EH (cell line): ENCODE measurements around the gene LSMEM2.
A peak's percentile ranks its signal among the peaks of the same experiment; 100 is the strongest.
"Not testable (repeated sequence)": the region's sequence is repeated elsewhere in the genome, so short reads cannot be mapped to it uniquely, and the experiment has no call there.

Experiments
- DNase-seq: peaks from one replicate; pipeline ENCODE4 v3.0.0-alpha.2; 2015; ENCODE audit warnings: low read depth

The LSMEM2 gene

GRCh38 chr3:50278123-50278879, 586 bp upstream of the LSMEM2 start:
- no peak for DNase-seq

- no peak for DNase-seq
Measured at GRCh38 chr3:50279255-50280016, 549 bp downstream of the LSMEM2 start.

GRCh38 chr3:50284121-50284520, 5.2 kb downstream of the LSMEM2 start:
- not testable (repeated sequence) for DNase-seq

DNA sequence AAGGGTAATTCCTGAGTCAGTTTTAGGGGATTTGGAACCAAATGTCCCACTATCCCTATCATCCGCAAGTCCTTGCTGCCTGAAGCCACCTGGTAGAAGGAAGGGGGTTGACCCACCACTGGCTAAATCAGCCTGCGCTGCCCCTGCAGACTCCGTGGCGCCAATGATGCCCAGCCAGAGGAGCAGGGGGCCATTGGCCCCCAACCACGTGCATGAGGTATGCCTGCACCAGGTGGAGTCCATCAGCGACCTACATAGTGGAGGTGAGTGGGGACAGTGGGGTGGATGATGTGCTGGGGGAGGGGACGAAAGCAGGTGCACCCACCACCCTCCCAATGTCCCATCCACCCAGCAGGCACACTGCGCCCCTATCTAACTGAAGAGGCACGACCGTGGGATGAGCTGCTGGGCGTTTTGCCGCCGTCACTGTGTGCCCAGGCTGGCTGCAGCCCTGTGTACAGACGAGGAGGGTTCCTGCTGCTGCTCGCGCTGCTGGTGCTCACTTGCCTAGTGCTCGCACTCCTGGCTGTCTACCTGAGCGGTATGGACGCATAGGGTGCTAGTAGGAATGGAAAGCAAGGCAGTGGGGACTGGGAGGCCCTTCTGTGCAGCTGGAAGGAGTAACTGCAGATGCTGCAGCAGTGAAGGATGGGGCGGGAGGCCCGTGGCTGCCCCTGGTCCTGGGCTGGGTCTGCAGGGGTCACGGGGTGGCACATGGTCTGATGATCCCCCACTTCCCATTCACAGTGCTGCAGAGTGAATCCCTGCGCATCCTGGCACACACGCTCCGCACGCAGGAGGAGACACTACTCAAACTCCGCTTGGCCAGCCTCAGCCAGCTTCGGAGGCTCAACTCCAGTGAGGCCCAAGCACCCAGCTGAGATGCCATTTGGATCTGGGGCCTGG, 7.7 kb downstream of the LSMEM2 start:
- DNase-seq: no peak

- no peak for DNase-seq
Measured at GRCh38 chr3:50287262-50287661, 8.4 kb downstream of the LSMEM2 start.

DNA sequence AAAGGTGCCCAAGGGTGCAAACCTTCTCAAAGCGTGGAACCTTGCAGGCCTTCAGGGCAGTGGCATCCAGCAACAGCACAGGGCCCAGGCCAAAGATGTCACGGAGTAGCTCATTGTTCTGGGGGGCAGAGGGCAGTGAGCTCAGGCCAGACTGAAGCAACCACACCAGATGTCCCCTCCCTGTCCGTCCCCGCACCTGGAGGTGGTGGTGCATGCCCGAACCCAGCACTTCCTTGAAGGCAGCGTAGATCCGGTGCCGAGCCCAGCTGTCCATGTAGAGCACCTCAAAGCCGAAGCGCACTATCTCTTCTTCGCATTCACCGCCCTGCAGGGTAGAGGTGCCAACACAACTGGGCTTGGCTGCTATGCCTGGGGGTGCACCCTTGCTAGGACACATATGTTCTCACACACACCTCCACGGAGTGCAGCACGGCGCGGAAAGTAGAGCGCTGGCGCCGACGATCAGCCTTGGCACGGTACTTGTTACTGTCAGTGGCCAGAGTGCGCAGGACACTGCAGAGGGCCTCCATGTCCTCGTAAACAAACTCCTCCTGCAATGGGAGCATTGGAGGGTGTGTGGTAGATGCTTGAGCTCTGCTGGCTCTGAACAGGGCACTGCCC, 9.6 kb downstream of the LSMEM2 start:
- no peak for DNase-seq

- no peak for DNase-seq
Measured at GRCh38 chr3:50289130-50289529, 10.2 kb downstream of the LSMEM2 start.

GRCh38 chr3:50290161-50290641, 11.3 kb downstream of the LSMEM2 start:
- no peak for DNase-seq

- DNase-seq: peak; percentile 98
Measured at GRCh38 chr3:50292159-50293078, 13.5 kb downstream of the LSMEM2 start, which contains the start of gene IFRD2. TSS of gene IFRD2 (minus strand) at chr3:50292429. CDS start at chr3:50292274, 155 bp downstream.

DNA sequence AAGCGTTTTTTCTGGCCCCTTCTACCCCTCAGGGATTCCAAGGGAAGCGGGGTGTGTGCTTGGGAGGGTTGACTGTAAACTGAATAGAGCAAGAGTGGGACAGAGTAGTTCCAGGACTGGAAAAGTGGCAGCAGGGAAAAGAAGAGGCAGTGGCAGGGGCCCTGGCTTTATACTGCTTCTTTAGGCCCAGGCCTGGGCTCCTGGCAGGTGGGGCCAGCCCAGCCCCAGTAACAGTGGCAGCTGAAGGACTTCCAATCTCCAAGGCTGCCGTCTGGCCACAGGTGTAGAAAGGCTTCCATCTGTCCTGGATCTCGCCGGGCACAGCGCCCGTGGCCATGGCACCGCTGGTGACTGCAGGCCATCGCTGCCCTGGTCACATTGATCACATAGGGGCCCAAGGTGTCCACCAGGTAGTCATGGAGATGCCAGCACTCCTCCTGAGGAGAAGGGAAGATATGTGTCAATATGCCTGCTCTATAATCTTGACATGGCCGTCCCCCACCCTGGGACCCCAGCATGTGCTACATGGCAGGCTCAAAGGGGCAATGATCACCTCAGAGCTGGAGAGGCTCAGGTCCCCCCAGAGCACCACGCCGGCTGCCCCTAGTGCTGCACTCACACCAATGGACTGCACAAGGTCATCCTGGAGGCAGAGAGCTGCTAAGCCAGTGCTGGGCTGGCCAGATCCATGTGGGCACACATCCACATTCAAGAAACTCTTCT, 14.4 kb downstream of the LSMEM2 start:
- DNase-seq: no peak

- no peak for DNase-seq
Measured at GRCh38 chr3:50294089-50294488, 15.2 kb downstream of the LSMEM2 start.

GRCh38 chr3:50294492-50295403, 15.9 kb downstream of the LSMEM2 start:
- DNase-seq: no peak

- no peak for DNase-seq
Measured at GRCh38 chr3:50295553-50296431, 16.9 kb downstream of the LSMEM2 start.

DNA sequence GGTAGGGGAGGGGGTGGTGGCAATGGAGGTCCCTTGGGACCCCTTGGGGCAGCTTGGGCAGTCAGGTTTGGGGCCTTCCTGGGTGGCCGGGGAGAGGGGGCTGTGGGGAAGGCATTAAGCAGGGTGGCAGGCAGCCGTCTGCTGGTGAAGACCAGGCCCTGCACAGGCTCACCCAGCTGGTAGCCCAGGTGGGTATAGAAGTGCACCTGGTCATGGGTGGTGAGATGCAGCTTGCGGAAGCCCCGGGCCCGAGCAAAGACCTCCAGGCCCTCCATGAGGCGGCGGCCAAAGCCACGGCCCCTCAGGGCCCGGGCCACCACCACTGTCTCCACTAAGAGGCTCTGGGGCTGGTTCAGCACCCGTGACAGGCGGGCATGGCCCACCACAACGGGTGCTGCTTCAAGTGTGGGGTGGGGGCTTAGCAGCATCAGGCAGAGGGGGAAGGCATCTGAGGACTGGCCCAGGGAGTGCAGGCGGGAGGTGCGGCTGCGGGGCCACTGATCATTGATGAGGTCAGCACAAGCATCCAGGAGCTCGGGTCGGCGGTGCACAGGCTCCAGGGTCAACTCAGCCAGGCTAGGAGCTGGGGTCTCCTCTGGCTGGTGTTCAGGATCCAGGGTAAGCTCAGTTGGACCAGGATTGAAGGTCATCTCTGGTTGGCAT, 18.0 kb downstream of the LSMEM2 start:
- no peak for DNase-seq

DNA sequence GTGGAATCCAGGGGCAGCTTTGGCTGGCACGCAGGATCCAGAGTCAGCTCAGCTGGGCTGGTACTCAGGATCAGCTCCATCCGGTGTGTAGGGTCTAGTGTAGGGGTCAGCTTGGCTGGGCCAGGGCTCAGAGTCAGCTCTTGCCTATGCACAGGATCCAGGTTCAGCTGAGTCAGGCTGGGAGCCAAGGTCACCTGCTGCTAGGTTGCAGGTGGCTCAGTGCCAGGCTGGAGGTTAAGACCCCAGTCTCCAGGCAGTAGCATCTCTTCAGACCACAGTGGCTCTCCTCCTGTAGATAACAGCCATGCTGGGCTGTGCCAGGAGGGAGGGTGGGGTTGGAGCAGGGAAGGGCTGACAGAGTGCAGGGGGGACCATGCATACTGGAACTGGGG, 18.5 kb downstream of the LSMEM2 start:
- no peak for DNase-seq

GRCh38 chr3:50297896-50298725, 19.2 kb downstream of the LSMEM2 start:
- no peak for DNase-seq
